OCI-LY1 (cell line): Measurements from ENCODE around the gene CACNA1E.

Experiments
- H2AFZ ChIP-seq: fragments of 200-600 bp; sonication (generic), shearing (Covaris generic); 2 replicates; pipeline ENCODE4 v1.6.0; 2014; ENCODE audit warnings: antibody characterized with exemption, mild to moderate bottlenecking, low read length
- H3F3A ChIP-seq: fragments of 200-600 bp; sonication (generic), shearing (Covaris generic); 2 replicates; pipeline ENCODE4 v1.6.0; 2014; ENCODE audit warnings: mild to moderate bottlenecking, antibody characterized with exemption, low read length, moderate library complexity; ENCODE audit not compliant: insufficient read depth
- H3K27ac ChIP-seq: fragments of 200-600 bp; sonication (generic); 2 replicates; pipeline ENCODE4 v1.5.1; 2014; ENCODE audit warnings: low read length, mixed run types, mild to moderate bottlenecking, low read depth; ENCODE audit not compliant: poor library complexity, severe bottlenecking
- H3K27me3 ChIP-seq: fragments of 200-600 bp; sonication (generic); 2 replicates; pipeline ENCODE4 v1.6.0; 2014; ENCODE audit warnings: antibody characterized with exemption, mild to moderate bottlenecking, low read length, moderate library complexity; ENCODE audit not compliant: insufficient read depth
- H3K36me3 ChIP-seq: fragments of 200-600 bp; sonication (generic); 2 replicates; pipeline ENCODE4 v1.6.1; 2014; ENCODE audit warnings: mild to moderate bottlenecking, antibody characterized with exemption, low read length, moderate library complexity, mixed read lengths; ENCODE audit not compliant: insufficient read depth
- H3K4me1 ChIP-seq: fragments of 200-600 bp; sonication (generic); 2 replicates; pipeline ENCODE4 v1.5.1; 2014; ENCODE audit warnings: mild to moderate bottlenecking, low read length, moderate library complexity; ENCODE audit not compliant: insufficient read depth, severe bottlenecking
- H3K4me2 ChIP-seq: fragments of 200-600 bp; sonication (generic), shearing (Covaris generic); 2 replicates; pipeline ENCODE4 v1.6.1; 2014; ENCODE audit warnings: low read length
- H3K4me3 ChIP-seq: fragments of 200-600 bp; sonication (generic); 2 replicates; pipeline ENCODE4 v1.5.1; 2014; ENCODE audit warnings: low read length, low read depth, mild to moderate bottlenecking, mixed read lengths; ENCODE audit not compliant: poor library complexity, severe bottlenecking
- H3K79me2 ChIP-seq: fragments of 200-600 bp; shearing (Covaris generic); 2 replicates; pipeline ENCODE4 v1.6.1; 2016; ENCODE audit warnings: mixed run types, low read length, mixed read lengths; ENCODE audit not compliant: insufficient read depth
- H3K9ac ChIP-seq: fragments of 200-600 bp; sonication (generic), shearing (Covaris generic); 2 replicates; pipeline ENCODE4 v1.6.1; 2014; ENCODE audit warnings: mild to moderate bottlenecking, low read length, mixed read lengths
- H3K9me2 ChIP-seq: fragments of 200-600 bp; sonication (generic), shearing (Covaris generic); 2 replicates; pipeline ENCODE4 v1.6.1; 2014; ENCODE audit warnings: low read depth, mild to moderate bottlenecking, low read length, mixed read lengths
- H3K9me3 ChIP-seq: fragments of 200-600 bp; shearing (Covaris generic); 2 replicates; pipeline ENCODE4 v1.6.1; 2014; ENCODE audit warnings: low read length, mixed read lengths
- H4K20me1 ChIP-seq: fragments of 200-600 bp; sonication (generic), shearing (Covaris generic); 2 replicates; pipeline ENCODE4 v1.6.0; 2016; ENCODE audit warnings: mild to moderate bottlenecking, low read length; ENCODE audit not compliant: insufficient read depth
- CTCF ChIP-seq: fragments of 200-600 bp; sonication (generic), shearing (Covaris generic); IDR thresholded peaks from 2 replicates; pipeline ENCODE4 v1.5.1; 2017; ENCODE audit warnings: mild to moderate bottlenecking, antibody characterized with exemption, low read length, moderate library complexity, mixed read lengths
- EZH2 ChIP-seq: fragments of 200-600 bp; sonication (generic), shearing (Covaris generic); IDR thresholded peaks from 2 replicates; pipeline ENCODE4 v1.8.0; 2017; ENCODE audit warnings: borderline replicate concordance, mixed run types, mild to moderate bottlenecking, antibody characterized with exemption, low read length, moderate library complexity, mixed read lengths

CACNA1E gene

GRCh38 chr1:181493885-181494284 lies 10.6 kb downstream of the CACNA1E start:
- Histone ChIP-seq H3K4me2 (no peak overlapping the region), H3K4me3 (no peak overlapping the region), H3K79me2 (no peaks in the 10 kb centered on the region), H3K4me1 (no peaks in the 10 kb centered on the region), H3K9me3 (no peaks in the 10 kb centered on the region), H3K27me3 (no peaks in the 10 kb centered on the region), H3K27ac (no peak overlapping the region), H3K9ac (no peak overlapping the region), H4K20me1 (no peaks in the 10 kb centered on the region), H3K9me2 (no peaks in the 10 kb centered on the region), H2AFZ (no peak overlapping the region), H3F3A (no peaks in the 10 kb centered on the region), H3K36me3 (no peaks in the 10 kb centered on the region)
- no peak for TF ChIP-seq CTCF

GRCh38 chr1:181496759-181497158 lies 13.4 kb downstream of the CACNA1E start:
- no peak overlapping the region for H3K9ac ChIP-seq
- H4K20me1 ChIP-seq, result no peaks in the 10 kb centered on the region
- no peaks in the 10 kb centered on the region for H3F3A ChIP-seq
- H3K4me3 ChIP-seq, result no peak overlapping the region
- H3K4me1 ChIP-seq, result no peaks in the 10 kb centered on the region
- H3K79me2 ChIP-seq, result no peaks in the 10 kb centered on the region
- TF ChIP-seq CTCF (no peak), EZH2 (no peak)
- no peak overlapping the region for H2AFZ ChIP-seq
- no peak overlapping the region for H3K4me2 ChIP-seq
- H3K27me3 ChIP-seq, result no peaks in the 10 kb centered on the region
- H3K36me3 ChIP-seq, result no peaks in the 10 kb centered on the region
- H3K9me3 ChIP-seq, result no peaks in the 10 kb centered on the region
- no peak overlapping the region for H3K27ac ChIP-seq
- no peaks in the 10 kb centered on the region for H3K9me2 ChIP-seq

- Histone ChIP-seq H3K4me3 (no peak overlapping the region), H3K9me2 (no peaks in the 10 kb centered on the region), H3K4me2 (no peak overlapping the region), H3K79me2 (no peaks in the 10 kb centered on the region), H3K4me1 (no peaks in the 10 kb centered on the region), H3K27ac (no peak overlapping the region), H4K20me1 (no peaks in the 10 kb centered on the region), H3K9me3 (no peaks in the 10 kb centered on the region), H3K27me3 (no peaks in the 10 kb centered on the region), H3F3A (no peaks in the 10 kb centered on the region), H3K36me3 (no peaks in the 10 kb centered on the region), H3K9ac (no peak overlapping the region), H2AFZ (no peak overlapping the region)
- no peak for TF ChIP-seq EZH2
- peak; percentile 30; the same call in 1 of the 2 replicates for TF ChIP-seq CTCF
Measured at GRCh38 chr1:181497870-181498269, 14.6 kb downstream of the CACNA1E start.
